ENCODE results near the gene PNPLA7. TPM values are rescaled to one million over a fixed set of nuclear protein-coding genes. Genes with fewer than 3 reads are reported as not detected.
A peak's percentile ranks its signal among the peaks of the same experiment; 100 is the strongest.

The PNPLA7 gene
- total RNA-seq, 1 donor from 2014 or later: 0.04 TPM

DNA sequence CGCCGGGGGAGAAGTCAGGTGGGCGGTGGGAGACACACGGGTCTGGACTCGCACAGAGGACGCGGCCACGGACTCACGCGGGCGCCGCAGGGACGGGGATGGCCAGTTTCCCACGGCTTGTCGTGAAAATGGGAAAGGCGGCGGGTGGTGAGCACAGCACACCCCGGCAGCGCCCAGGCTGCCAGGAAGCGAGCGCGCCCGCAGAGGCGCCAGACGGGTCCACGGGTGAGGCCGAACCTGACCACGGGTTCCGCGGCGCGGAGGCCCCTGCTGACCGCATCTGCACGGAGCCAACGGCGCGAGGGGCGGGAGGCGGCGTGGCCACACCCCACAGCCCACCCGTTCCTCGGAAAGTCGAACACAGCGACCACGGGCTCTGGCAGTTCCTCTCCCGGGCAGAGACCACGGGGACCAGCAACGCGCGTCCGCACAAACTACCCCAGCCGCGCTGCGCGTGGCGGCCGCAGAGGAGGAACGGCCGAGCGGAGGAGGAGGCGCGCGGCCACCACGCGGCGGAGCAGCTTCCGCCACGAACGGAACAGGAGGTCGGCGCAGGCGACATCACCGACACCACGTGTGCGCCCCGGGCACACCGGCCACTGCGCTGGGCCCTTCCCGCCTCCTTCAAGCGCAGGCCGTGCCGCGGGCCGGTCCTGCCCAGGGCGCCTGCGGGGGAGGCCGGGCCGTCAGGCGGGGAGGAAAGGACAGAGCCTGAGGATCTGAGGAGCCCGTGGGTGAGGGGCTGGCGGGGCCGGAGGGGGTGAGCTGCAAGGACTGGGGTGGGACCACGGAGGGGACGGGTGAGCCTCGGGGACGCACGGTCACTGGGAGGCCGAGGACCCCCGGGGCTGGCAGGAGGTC, 132.8 kb downstream of the PNPLA7 start:
- no peak for DNase-seq (ENCODE audit: low read depth)
- peak overlapping the region; percentile 23 for H3K4me3 ChIP-seq (ENCODE audit: low read depth, low read length)
- H3K27me3 ChIP-seq (ENCODE audit: control insufficient read depth, insufficient read depth, low read length): no peaks in the 10 kb centered on the region
- no peak for TF ChIP-seq CTCF (IDR thresholded peaks at IDR 0.05; ENCODE audit: insufficient read depth, low read length, poor library complexity, severe bottlenecking)
- no peaks in the 10 kb centered on the region for H3K36me3 ChIP-seq (ENCODE audit: control insufficient read depth, insufficient read depth, low read length)

DNA sequence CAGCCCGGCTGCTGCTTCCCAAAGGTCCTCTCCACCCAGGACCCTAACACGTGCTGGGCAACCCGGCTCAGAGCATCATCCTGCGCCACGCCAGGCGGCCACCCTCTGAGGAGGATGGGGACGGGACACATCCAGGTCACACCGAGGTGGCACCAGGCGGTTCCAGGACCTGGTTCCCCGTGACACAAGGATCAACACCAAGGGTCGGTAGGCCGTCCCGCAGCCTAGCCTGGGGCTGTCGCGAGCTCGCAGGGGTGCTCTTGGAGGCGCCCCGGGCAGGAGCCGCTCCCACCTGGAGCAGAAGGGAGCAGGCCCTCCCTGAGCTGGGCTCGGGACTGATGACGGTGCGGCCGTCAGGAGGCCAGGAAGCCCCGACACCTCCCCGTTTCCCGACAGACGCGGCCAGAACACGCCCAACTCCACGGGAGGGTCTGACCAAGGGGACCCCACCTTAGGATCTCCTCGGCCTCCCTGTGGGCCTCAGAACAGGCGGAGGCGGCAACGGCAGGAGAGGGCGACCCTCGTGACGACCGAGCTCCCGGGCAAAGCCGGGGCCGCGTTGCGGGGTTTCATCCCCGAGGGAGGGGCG, 133.5 kb downstream of the PNPLA7 start:
- no peak for DNase-seq (ENCODE audit: low read depth)
- Histone ChIP-seq H3K27me3 (ENCODE audit: control insufficient read depth, insufficient read depth, low read length) (no peaks in the 10 kb centered on the region), H3K4me3 (ENCODE audit: low read depth, low read length) (no peak overlapping the region), H3K36me3 (ENCODE audit: control insufficient read depth, insufficient read depth, low read length) (no peaks in the 10 kb centered on the region)
- no peak for TF ChIP-seq CTCF (IDR thresholded peaks at IDR 0.05; ENCODE audit: insufficient read depth, low read length, poor library complexity, severe bottlenecking)

- H3K36me3 ChIP-seq (ENCODE audit: control insufficient read depth, insufficient read depth, low read length): no peaks in the 10 kb centered on the region
Measured at GRCh38 chr9:137416006-137416562, 134.1 kb downstream of the PNPLA7 start.

GRCh38 chr9:137415451-137415850, 134.8 kb downstream of the PNPLA7 start:
- Histone ChIP-seq H3K36me3 (ENCODE audit: control insufficient read depth, insufficient read depth, low read length) (no peaks in the 10 kb centered on the region), H3K4me3 (ENCODE audit: low read depth, low read length) (no peak overlapping the region), H3K27me3 (ENCODE audit: control insufficient read depth, insufficient read depth, low read length) (no peaks in the 10 kb centered on the region)
- no peak for TF ChIP-seq CTCF (IDR thresholded peaks at IDR 0.05; ENCODE audit: insufficient read depth, low read length, poor library complexity, severe bottlenecking)
- no peak for DNase-seq (ENCODE audit: low read depth)

More at GRCh38 chr9:137416006-137416562, 134.1 kb downstream of the PNPLA7 start:
- H3K27me3 ChIP-seq (ENCODE audit: control insufficient read depth, insufficient read depth, low read length): no peaks in the 10 kb centered on the region
- no peak overlapping the region for H3K4me3 ChIP-seq (ENCODE audit: low read depth, low read length)
- TF ChIP-seq CTCF (IDR thresholded peaks at IDR 0.05; ENCODE audit: insufficient read depth, low read length, poor library complexity, severe bottlenecking): no peak
- no peak for DNase-seq (ENCODE audit: low read depth)

GRCh38 chr9:137412431-137412830, 137.8 kb downstream of the PNPLA7 start:
- H3K36me3 ChIP-seq (ENCODE audit: control insufficient read depth, insufficient read depth, low read length): no peaks in the 10 kb centered on the region
- TF ChIP-seq CTCF (IDR thresholded peaks at IDR 0.05; ENCODE audit: insufficient read depth, low read length, poor library complexity, severe bottlenecking): no peak
- H3K4me3 ChIP-seq (ENCODE audit: low read depth, low read length): no peak overlapping the region
- no peak for DNase-seq (ENCODE audit: low read depth)
- H3K27me3 ChIP-seq (ENCODE audit: control insufficient read depth, insufficient read depth, low read length): peaks cover 5% of the 10 kb centered on the region
